Measurements from ENCODE around the gene ZSWIM8. TPM values are rescaled to one million over a fixed set of nuclear protein-coding genes. Genes with fewer than 3 reads are reported as not detected.

ZSWIM8 gene
- total RNA-seq, 4 donors from 2014 or later, result 66.4 to 123 (median 107) TPM

- peaks cover 0 to 18% (median 13%) of the 10 kb centered on the region in 4 donors for H3K4me1 ChIP-seq
- H3K27me3 ChIP-seq, result no peaks in the 10 kb centered on the region
- TF ChIP-seq POLR2A (IDR thresholded peaks at IDR 0.05; ENCODE audit: low read depth), result no peak
- no peak for TF ChIP-seq EP300 (IDR thresholded peaks at IDR 0.05)
- no peak for TF ChIP-seq CTCF (IDR thresholded peaks at IDR 0.05)
- no peak for TF ChIP-seq POLR2AphosphoS5 (IDR thresholded peaks at IDR 0.05)
- intact Hi-C loops (cut with DNase I), result no loop called here
- H3K36me3 ChIP-seq, result peaks cover 46 to 87% (median 79%) of the 10 kb centered on the region in 4 donors
- no peak overlapping the region for H3K4me3 ChIP-seq
- H3K9me3 ChIP-seq, result no peaks in the 10 kb centered on the region
- peak overlapping the region; percentile 64 to 72 (median 68) for H3K27ac ChIP-seq (replicated peaks in 1 of 4)
- WGBS, result 89% methylated on average over 1 of the region's 3 CpGs
- no peak for DNase-seq (ENCODE audit: extremely low spot score)
Measured at GRCh38 chr10:73838008-73838567, 52.7 kb downstream of the ZSWIM8 start.

- Histone ChIP-seq H3K27ac (replicated peaks in 1 of 4) (no peak overlapping the region), H3K9me3 (no peaks in the 10 kb centered on the region), H3K36me3 (peaks cover 53 to 94% (median 86%) of the 10 kb centered on the region in 4 donors), H3K4me1 (peaks cover 0 to 18% (median 13%) of the 10 kb centered on the region in 4 donors), H3K4me3 (no peak overlapping the region), H3K27me3 (no peaks in the 10 kb centered on the region)
- intact Hi-C loops (cut with DNase I), result no loop called here
- 100% methylated on average over 3 of the region's 8 CpGs for whole genome bisulfite sequencing
- DNase-seq (ENCODE audit: extremely low spot score), result no peak
- no peak for TF ChIP-seq POLR2A (IDR thresholded peaks at IDR 0.05; ENCODE audit: low read depth)
- TF ChIP-seq CTCF (IDR thresholded peaks at IDR 0.05), result no peak
- TF ChIP-seq EP300 (IDR thresholded peaks at IDR 0.05), result no peak
- TF ChIP-seq POLR2AphosphoS5 (IDR thresholded peaks at IDR 0.05), result no peak
Measured at GRCh38 chr10:73838827-73839226, 53.4 kb downstream of the ZSWIM8 start.

- no peak overlapping the region for H3K27ac ChIP-seq (replicated peaks in 1 of 4)
- WGBS, result 92% methylated on average over 31 of the region's 40 CpGs
- no peak for DNase-seq (ENCODE audit: extremely low spot score)
- peaks cover 53 to 98% (median 90%) of the 10 kb centered on the region in 4 donors for H3K36me3 ChIP-seq
- no peak overlapping the region for H3K4me3 ChIP-seq
- no peaks in the 10 kb centered on the region for H3K9me3 ChIP-seq
- no peaks in the 10 kb centered on the region for H3K27me3 ChIP-seq
- TF ChIP-seq POLR2AphosphoS5 (IDR thresholded peaks at IDR 0.05) (no peak), CTCF (IDR thresholded peaks at IDR 0.05) (no peak), EP300 (IDR thresholded peaks at IDR 0.05) (no peak), POLR2A (IDR thresholded peaks at IDR 0.05; ENCODE audit: low read depth) (no peak)
- H3K4me1 ChIP-seq, result peaks cover 0 to 18% (median 13%) of the 10 kb centered on the region in 4 donors
- intact Hi-C loops (cut with DNase I), result no loop called here
Measured at GRCh38 chr10:73839276-73839966, 54.0 kb downstream of the ZSWIM8 start.

GRCh38 chr10:73840056-73840402 is 54.6 kb downstream of the ZSWIM8 start:
- Histone ChIP-seq H3K27me3 (no peaks in the 10 kb centered on the region), H3K36me3 (peaks cover 56 to 98% (median 91%) of the 10 kb centered on the region in 4 donors), H3K4me1 (peaks cover 0 to 18% (median 13%) of the 10 kb centered on the region in 4 donors), H3K9me3 (no peaks in the 10 kb centered on the region), H3K27ac (replicated peaks in 1 of 4) (no peak overlapping the region), H3K4me3 (no peak overlapping the region)
- intact Hi-C loops (cut with DNase I), result no loop called here
- no peak for DNase-seq (ENCODE audit: extremely low spot score)
- TF ChIP-seq POLR2A (IDR thresholded peaks at IDR 0.05; ENCODE audit: low read depth), result no peak
- TF ChIP-seq POLR2AphosphoS5 (IDR thresholded peaks at IDR 0.05), result no peak
- TF ChIP-seq CTCF (IDR thresholded peaks at IDR 0.05), result no peak
- no peak for TF ChIP-seq EP300 (IDR thresholded peaks at IDR 0.05)
- 100% methylated on average over 3 of the region's 4 CpGs for whole genome bisulfite sequencing

Measured in esophagus muscularis mucosa (tissue), 4 donors.